Stimulated activated CD4-positive, alpha-beta T cell treated with anti-CD3 and anti-CD28 coated beads, Interleukin-1b, Interleukin-23, amount 100 ng/mL, for 48 hours (primary cell): ENCODE results near the gene FCGBP.
A peak's percentile ranks its signal among the peaks of the same experiment; 100 is the strongest.
"Not testable (repeated sequence)": the region's sequence is repeated elsewhere in the genome, so short reads cannot be mapped to it uniquely, and the experiment has no call there.

Experiments used
- DNase-seq: peaks from one replicate; pipeline ENCODE4 v3.0.0-alpha.2; 2020

FCGBP gene

DNA sequence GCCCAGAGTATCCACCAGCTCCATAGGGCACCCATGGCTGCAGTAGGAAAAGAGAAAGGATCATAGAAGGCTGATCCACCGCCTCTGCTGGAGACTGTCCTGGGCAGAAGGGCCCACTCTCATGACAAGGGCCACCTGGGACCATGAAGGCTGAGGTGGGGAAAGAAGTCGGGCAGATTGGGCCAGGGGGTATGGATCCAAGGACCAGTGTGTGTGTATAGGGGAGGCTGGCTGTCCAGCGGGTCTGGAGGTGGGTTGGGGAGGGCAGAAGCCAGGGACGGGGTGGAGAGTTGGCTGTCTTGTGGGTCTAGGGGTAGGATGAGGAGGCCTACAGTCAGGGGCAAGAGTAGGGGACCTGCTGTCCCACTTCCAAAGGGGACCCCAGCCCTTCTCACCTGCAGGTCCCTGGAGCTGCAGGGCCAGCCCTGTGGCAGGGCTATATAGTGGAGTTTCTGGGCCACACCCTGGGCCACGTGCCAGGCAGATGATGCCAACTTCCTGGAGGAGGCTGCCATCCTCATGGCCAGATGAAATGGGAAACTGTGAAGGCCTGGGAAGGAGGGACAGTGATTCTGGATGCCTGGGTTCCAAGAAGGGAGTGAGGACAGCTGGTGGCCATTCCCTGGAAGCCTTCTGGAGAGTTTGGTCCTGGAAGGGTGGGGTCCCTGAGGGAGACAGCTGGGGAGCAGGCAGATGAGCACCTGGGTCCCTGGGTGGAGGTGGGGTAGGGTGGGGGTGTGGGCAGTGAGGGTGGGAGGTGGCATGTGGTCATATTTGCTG, at the start of gene FCGBP:
FCGBP (minus strand) TSS at position 51 of the 780 bp plus-strand sequence.
- no peak for DNase-seq

DNA sequence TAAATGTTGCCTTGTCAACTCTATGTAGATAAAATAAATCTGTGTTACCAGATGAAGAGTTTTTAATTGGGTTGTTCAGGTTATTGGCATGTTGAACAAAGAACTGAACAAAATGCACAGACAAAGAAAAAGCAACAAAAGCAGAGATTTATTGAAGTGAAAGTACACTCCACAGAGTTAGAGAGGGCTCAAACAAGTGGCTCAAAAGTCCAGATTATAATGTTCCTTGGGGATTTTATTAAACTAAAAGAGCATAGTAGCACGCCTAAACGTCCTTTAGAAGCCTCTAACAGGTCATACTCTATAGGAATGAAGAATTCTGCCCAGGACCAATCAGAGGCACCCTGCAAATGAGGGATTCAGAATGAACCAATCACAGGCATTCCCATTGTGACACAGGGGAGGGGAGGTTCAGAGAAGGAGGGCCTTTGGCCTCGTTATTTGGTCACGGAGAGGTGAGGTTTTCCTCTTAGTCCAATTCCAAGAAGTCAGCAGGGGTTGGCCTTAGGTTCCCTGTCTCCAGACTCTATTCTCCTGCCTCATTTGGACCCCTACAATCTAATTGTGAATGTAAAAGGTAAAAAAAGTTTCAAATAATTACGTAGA, 49.4 kb upstream of the FCGBP start:
- DNase-seq: no peak

DNA sequence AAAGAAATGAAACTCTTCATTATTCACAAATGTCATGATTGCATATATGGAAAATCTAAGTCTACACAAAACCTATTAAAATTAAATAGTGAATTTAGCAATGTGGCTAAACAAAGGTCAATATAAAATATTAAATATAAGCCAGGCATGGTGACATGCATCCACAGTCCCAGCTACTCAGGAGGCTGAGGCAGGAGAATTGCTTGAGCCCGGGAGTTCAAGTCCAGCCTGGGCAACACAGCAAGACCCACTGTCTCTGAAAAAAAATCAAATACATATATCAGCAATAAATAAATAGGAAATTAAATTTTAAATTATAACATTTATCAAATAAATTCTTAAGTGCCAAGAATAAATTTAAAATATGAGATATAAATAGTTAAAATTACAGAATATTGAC, 48.4 kb upstream of the FCGBP start:
- DNase-seq: no peak

DNA sequence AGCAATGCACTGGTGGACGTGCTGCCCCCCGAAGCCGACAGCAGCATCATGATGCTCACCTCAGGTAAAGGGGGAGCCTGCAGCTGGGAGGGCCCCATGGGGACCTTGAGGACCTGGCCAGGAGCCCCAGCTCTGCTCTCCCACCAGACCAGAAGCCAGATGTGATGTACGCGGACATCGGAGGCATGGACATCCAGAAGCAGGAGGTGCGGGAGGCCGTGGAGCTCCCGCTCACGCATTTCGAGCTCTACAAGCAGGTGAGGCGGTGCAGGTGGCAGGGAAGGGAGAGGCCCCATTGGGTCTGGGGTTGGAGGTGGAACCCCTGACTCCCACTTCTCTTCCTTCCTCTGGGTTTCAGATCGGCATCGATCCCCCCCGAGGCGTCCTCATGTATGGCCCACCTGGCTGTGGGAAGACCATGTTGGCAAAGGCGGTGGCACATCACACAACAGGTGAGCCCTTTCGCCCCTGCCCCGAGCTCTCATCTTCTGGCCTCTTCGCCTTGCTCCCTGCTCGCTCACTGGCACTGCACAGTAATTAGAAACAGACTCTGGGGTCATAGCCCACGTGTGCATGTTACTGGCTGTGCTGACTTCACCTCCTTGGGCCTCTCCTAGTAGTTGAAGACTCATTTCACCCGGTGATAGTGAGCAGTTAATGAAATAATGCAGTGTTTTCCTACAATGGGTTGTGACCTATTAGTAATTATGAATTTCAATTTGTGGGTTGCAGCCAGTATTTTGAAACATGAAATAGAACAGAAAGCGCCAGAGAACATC, 40.1 kb upstream of the FCGBP start:
- DNase-seq: no peak

DNA sequence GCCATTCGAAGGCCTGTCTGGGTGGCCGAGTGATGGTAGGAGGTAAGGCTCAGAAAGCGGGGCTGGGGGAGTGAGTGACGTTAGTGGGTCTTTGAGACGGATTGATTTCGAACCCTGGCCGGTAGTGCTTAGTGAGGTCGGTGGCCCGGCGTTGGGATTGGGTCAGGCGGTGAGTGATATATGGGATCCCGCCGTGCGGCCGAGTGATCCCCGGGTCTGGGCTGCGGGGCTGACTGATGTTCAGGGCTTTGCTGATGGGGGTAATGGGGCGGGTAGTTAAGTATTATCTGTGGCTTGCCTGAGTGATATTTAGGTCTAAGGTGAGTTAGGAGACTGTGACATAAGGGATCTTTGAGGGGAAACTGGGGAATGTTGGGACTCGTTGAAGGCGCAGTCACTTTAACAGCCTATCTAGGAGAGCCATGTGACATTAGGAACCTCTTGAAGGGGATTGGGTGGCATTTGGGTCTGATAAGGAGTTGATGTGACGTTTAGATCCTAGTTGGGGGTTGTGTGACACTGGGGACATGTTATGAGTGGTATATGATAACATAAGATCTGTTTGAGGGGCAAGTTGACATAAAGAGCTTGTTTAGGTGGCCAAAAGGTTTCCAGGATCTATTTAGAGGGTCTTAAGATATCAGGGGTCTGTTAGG, 37.1 kb upstream of the FCGBP start:
- DNase-seq: no peak

DNA sequence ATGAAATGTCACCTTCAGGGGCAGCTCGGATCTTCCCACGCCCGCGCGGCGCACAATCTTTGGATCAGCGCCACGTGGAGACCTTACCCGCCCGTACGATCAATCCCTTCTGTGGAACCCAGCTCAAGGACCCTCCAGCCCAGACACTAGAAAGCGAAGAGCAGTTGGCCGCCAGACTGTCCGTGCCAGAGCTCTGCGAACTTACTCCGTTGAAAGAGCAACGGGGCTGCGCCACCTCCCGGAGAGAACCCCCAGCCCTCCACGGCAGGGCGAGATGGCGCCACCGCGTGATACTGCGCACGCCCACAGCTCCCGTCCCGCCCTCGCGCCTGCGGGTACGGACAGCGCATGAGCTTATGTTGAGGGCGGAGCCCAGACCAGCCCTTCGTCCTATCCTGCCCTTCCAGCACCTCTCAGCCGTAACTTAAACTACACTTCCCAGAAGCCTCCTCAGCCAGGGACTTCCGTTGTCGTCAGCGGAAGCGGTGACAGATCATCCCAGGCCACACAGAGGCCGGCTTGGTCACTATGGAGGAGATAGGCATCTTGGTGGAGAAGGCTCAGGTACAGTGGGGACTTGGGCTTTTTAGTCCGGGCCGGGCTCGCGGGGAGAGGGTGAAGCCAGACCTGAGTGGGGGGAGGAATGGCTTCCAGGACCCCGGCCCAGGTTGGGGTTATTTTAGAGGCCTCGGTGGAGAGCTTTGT, 36.4 kb upstream of the FCGBP start, which contains the start of gene PSMC4:
PSMC4 (plus strand) TSS at position 491 of the 705 bp plus-strand sequence; CDS start at position 529, 38 bp downstream.
- DNase-seq: peak; percentile 98

DNA sequence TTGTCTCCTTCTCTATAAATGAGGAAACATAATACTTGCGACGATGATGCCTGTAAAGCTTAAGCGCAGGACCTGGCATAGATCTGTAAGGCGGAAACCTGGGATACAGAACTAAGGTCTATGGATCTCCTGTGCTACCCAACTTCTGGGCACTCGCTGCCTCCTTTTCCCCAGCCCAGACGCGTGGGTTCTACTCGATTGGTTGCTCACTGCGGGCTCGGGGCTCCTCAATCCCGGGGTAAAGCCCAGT, 35.9 kb upstream of the FCGBP start:
- DNase-seq: no peak

DNA sequence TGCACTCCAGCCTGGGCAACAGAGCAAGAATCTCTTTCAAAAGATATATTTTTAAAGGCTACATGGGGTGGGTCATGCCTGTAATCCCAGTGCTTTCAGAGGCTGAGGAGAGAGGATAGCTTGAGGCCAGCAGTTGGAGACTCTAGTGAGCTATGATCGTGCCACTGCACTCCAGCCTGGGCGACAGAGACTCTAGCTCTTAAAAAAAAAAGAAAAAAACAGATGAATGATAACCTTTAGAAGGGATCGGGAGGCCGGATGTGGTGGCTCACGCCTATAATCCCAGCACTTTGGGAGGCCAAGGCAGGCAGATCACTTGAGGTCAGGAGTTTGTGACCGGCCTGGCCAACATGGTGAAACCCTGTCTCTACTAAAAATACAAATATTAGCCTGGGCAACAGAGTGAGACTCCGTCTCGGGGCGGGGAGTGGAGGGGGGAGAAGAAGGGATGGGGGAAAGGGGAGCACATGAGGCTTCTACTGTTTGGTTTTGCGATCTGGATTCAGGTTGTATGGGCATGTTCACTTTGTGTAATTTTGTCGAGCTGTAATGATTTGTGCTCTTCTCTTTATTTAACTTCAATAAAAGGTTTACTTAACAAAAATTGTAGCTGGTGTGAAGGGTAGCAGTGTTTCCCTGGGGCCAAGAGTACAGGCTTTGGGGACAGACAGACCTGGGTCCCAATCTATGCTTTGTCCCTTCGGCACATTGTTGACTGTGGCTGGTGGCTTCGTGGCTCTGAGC, 35.4 kb upstream of the FCGBP start:
- peak; percentile 19 for DNase-seq

DNA sequence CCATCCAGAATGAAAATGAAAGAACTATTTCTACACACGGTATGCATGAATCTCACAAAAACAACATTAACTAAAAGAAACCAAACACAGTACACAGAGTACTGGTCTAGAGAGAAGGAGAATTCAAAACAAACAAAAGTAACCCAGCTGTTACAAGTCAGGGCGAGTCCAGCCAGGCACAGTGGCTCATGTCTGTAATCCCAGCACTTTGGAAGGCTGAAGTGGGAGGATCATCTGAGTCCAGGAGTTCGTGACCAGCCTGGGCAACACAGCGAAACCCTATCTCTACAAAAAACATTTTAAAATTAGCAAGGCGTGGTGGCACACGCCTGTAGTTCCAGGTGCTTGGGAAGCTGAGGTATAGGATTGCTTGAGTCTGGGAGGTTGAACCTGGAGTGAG, 34.8 kb upstream of the FCGBP start:
- no peak for DNase-seq

DNA sequence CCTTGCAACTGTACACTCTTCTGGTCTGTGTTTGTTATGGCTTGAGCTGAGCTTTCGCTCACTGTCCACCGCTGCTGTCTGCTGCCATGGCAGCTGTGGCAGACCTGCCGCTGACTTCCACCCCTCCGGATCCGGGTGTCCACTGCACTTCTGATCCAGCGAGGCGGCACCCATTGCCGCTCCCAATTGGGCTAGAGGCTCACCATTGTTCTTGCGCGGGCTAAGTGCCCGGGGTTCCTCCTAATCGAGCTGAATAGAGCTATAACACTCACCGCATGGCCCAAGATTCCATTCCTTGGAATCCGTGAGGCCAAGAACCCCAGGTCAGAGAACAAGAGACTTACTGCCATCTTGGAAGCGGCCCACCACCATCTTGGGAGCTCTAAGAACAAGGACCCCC, 34.4 kb upstream of the FCGBP start:
- DNase-seq: no peak

DNA sequence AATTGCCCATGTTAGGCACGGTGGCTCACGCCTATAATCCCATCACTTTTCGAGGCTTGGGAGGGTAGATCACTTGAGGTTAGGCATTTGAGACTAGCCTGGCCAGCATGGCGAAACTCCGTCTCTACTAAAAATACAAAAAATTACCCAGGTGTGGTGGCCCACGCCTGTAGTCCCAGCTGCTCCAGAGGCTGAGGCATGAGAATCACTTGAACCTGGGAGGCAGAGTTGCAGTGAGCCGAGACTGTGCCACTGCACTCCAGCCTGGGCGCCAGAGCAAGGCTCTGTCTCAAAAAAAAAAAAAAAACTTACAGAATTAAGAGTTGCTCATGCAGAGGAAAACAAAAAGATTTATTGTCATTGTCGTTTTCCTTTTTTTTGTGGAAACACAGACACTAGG, 33.1 kb upstream of the FCGBP start:
- DNase-seq: no peak

DNA sequence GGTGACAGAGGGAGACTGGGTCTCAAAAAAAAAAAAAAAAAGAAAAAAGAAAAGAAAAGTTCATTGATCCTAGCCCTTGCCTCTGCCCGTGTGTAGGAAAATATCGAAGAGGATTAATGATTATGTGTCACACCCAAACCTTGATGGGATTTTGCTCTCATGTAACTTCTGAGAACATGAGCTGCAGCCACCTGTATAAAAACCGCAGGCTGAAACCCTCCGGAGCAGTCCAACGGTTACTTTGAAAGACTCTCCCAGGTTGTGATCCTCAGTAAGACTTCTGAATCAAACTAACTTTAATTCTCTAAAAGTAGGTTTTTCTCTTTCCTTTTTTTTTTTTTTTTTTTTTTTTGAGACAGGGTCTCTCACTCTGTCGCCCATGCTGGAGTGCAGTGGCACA, 32.2 kb upstream of the FCGBP start:
- no peak for DNase-seq

DNA sequence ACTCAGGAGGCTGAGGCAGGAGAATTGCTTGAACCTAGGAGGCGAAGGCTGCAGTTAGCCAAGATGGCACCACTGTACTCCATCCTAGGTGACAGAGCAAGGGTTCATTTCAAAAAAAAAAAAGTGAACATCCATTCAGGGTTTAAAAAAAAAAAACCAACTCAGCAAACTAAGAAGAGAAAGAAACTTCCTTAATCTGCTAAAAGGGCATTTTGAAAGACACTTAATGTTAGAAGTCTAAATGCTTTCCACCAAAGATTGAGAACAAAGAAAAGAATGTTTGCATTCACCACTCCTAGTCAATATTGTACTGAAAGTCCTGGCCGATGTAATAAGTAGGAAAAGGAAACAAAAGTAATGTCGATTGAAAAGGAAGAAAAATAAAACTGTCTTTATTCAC, 29.5 kb upstream of the FCGBP start:
- DNase-seq: no peak

DNA sequence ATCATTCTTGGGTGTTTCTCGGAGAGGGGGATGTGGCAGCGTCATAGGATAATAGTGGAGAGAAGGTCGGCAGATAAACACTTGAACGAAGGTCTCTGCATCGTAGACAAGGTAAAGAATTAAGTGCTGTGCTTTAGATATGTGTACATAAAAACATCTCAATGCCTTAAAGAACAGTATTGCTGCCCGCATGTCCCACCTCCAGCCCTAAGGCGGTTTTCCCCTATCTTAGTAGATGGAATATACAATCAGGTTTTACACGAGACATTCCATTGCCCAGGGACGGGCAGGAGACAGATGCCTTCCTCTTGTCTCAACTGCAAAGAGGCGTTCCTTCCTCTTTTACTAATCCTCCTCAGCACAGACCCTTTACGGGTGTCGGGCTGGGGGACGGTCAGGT, 25.0 kb upstream of the FCGBP start:
- DNase-seq: not testable (repeated sequence)

DNA sequence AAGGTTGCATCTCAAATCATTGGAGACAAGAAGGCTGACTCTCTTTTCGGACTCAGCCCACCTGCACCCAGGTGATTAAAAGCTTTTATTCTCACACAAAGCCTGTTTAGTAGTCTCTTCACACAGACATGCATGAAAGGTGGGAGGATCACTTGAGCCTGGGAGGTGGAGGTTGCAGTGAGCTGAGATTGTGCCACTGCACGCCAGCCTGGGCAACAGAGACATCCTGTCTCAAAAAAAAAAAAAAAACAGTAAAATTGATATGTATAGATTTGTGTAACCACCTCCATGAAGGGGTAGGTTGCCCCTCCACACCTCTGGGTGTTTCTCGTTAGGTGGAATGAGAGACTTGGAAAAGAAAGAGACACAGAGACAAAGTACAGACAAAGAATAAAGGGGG, 24.5 kb upstream of the FCGBP start:
- DNase-seq: not testable (repeated sequence)

DNA sequence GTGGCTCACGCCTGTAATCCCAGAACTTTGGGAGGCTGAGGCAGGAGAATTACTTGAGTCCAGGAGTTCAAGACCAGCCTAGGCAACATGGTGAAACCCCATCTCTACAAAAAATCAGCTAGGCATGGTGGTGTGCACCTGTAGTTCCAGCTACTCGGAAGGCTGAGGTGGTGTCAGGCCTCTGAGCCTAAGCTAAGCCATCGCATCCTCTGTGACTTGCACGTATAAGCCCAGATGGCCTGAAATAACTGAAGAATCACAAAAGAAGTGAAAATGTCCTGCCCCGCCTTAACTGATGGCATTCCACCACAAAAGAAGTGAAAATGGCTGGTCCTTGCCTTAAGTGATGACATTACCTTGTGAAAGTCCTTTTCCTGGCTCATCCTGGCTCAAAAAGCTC, 23.5 kb upstream of the FCGBP start:
- DNase-seq: not testable (repeated sequence)

DNA sequence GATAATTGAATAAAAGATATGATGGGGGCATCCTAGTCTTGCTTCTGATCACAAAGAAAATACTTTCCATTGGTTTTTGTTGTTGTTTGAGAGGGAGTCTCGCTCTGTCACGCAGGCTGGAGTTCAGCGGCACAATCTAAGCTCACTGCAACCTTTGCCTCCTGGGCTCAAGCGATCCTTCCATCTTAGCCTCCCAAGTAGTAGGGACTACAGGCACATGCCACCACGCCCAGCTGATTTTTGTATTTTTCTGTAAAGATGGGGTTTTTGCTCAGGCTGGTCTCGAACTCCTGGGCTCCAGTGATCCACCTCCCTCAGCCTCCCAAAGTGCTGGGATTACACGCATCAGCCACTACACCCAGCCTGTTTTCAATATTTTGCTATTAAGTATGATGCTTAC, 19.5 kb upstream of the FCGBP start:
- DNase-seq: no peak

DNA sequence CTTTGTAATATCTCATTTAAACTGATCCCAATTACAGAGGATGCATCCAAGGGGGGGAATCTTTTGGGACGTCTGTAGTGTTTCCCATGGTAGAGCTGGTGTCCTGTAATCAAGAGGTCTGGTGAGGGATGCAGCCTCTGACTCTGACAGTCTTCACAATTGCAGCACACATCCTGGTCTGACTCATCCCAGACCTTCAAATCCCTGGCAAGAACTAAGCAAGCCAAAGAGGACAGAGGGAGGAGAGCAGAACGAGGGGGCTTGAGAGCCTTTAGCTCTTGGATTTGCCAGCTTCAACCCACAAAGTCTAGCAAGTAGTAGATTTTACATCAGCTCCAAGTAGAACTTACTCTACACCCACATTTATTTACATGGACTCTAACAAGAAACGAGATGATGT, 17.3 kb upstream of the FCGBP start:
- no peak for DNase-seq

DNA sequence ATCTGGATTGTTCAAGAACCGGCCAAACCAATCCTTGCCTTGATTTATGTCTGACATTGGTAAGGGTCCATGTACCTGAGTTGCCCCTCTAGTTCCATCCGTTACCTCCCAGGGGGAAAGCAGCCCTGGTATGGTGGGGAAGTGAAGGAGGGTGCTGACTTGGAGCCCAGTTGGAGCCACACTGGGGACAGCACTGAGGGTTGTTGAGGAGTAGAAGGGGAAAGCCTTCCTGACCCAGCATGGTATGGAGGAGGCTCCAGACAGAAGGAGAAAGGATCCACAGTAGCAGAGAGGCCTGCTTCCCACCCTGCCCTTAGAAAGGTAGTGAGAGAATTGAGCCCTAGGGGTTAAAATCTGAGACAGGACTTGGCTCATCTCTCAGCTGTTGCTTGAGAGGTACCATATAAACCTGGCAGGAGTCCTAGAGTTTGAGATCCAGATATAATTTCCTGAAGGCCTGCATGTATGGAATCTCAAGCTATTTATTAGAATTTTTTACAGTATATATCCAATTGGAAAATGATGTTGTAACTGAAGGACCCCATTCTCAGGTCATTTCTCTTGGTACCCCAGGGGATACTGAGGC, 16.7 kb upstream of the FCGBP start:
- no peak for DNase-seq

DNA sequence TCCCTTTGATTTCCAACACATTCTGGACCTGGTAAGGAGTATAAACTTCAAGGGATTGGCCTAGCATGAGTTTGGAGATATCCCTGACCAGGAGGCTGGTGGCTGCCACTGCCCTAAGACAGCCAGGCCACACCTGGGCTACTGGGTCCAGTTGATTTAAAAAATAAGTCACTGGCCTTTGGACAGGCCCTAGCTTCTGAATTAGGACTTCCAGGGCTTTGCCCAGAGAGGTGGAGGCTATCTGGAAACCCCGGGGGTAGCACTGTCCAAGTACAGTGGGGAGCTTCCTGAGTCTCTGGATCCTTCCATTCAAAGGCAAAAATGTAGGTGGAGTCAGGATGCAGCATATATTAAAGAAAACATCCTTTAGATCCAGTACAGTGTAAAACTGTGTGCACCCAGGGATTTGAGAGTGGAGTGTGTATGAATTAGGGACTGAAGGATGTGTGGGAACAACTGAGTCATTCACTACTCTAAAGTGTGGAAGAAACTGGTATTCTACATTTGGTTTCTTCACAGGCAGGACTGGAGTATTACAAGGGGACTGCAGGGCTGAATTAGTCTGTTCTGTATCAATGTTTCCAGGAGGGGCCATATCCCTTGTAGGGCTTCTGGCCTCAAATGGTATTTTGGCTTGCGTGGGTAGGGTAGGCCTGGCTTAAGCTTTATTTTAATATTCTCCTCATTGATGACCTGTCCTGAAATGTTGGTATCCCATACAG, 14.8 kb upstream of the FCGBP start:
- DNase-seq: no peak

DNA sequence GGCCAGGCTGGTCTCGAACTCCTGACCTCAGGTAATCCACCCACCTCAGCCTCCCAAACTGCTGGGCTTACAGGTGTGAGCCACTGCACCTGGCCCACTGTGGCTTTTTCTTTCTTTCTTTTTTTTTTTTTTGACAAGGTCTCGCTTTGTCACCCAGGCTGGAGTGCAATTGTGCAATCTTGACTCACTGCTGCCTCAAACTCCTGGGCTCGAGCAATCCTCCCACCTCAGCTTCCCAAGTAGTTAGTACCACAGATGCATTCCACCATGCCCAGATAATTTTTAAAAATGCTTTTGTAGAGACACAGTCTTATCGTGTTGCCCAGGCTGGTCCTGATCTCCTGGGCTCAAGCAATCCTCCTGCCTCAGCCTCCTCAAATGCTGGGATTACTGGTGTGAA, 12.1 kb upstream of the FCGBP start:
- no peak for DNase-seq
